HL-60 (cell line): ENCODE results near the gene UXS1.

Experiments
- DNase-seq, 2 experiments: peaks; one replicate each; pipeline ENCODE4 v3.0.0-alpha.2; 2010 to 2020; ENCODE audit warnings: low read depth in 1 of 2, low spot score in 1 of 2
- H3K27ac ChIP-seq: fragments of 250-450 bp; sonication (Bioruptor Pico); replicated peaks from 2 replicates; pipeline ENCODE4 v1.5.1; 2020; ENCODE audit warnings: mild to moderate bottlenecking, moderate library complexity
- H3K27me3 ChIP-seq: fragments of 250-450 bp; sonication (Bioruptor Pico); 2 replicates; pipeline ENCODE4 v1.5.1; 2021; ENCODE audit warnings: mild to moderate bottlenecking, moderate library complexity; ENCODE audit not compliant: insufficient read depth, poor library complexity, severe bottlenecking
- H3K4me3 ChIP-seq: replicated peaks from 2 replicates; pipeline ENCODE4 v1.5.1; 2011; ENCODE audit warnings: mild to moderate bottlenecking, control low read depth, low read length; ENCODE audit not compliant: insufficient read depth
- CTCF ChIP-seq: IDR thresholded peaks from one replicate; pipeline ENCODE4 v1.5.1; 2011; ENCODE audit warnings: low read length, control low read depth, inconsistent platforms; ENCODE audit not compliant: insufficient read depth
- GABPA ChIP-seq: IDR thresholded peaks from 2 replicates; pipeline ENCODE4 v1.6.1; 2012; ENCODE audit warnings: low read depth
- POLR2AphosphoS5 ChIP-seq: IDR thresholded peaks from 2 replicates; pipeline ENCODE4 v1.6.1; 2012; ENCODE audit warnings: low read depth
- REST ChIP-seq: IDR thresholded peaks from 2 replicates; pipeline ENCODE4 v1.6.1; 2012; ENCODE audit warnings: low read depth; ENCODE audit not compliant: insufficient replicate concordance
- SPI1 ChIP-seq: IDR thresholded peaks from 2 replicates; pipeline ENCODE4 v1.6.1; 2012; ENCODE audit warnings: low read depth, mild to moderate bottlenecking, borderline replicate concordance

Gene UXS1

GRCh38 chr2:106099691-106100090 lies 94.4 kb downstream of the UXS1 start:
- TF ChIP-seq SPI1: no peak
- H3K27ac ChIP-seq: no peak overlapping the region
- H3K27me3 ChIP-seq: no peaks in the 10 kb centered on the region
- DNase-seq: no peak
- H3K4me3 ChIP-seq: no peak overlapping the region

- no peak for DNase-seq
- Histone ChIP-seq H3K27me3 (no peaks in the 10 kb centered on the region), H3K4me3 (no peak overlapping the region), H3K27ac (no peak overlapping the region)
- TF ChIP-seq REST (no peak), SPI1 (no peak), GABPA (no peak), CTCF (no peak), POLR2AphosphoS5 (no peak)
Measured at GRCh38 chr2:106098664-106099063, 95.4 kb downstream of the UXS1 start.

- no peak overlapping the region for H3K27ac ChIP-seq
- DNase-seq: no peak
- TF ChIP-seq REST: no peak
- no peak for TF ChIP-seq POLR2AphosphoS5
- TF ChIP-seq CTCF: no peak
- TF ChIP-seq GABPA: no peak
- TF ChIP-seq SPI1: no peak
- no peak overlapping the region for H3K4me3 ChIP-seq
- no peaks in the 10 kb centered on the region for H3K27me3 ChIP-seq
Measured at GRCh38 chr2:106098081-106098480, 96.0 kb downstream of the UXS1 start.

- no peak overlapping the region for H3K27ac ChIP-seq
- H3K4me3 ChIP-seq: no peak overlapping the region
- H3K27me3 ChIP-seq: no peaks in the 10 kb centered on the region
- DNase-seq: no peak
- TF ChIP-seq SPI1 (no peak), GABPA (no peak), POLR2AphosphoS5 (no peak), REST (no peak), CTCF (no peak)
Measured at GRCh38 chr2:106097038-106098000, 96.8 kb downstream of the UXS1 start.
